ENCODE results near the gene CBX2. TPM values are rescaled to one million over a fixed set of nuclear protein-coding genes. Genes with fewer than 3 reads are reported as not detected.

The CBX2 gene
- total RNA-seq, 3 donors from 2014 or later (not counting 1 experiment from before 2014, with no cell fraction given), result 0.18 to 1.3 TPM; not detected in 1

- Histone ChIP-seq H3K27ac (ENCODE audit: low read length) (no peak overlapping the region), H3K36me3 (ENCODE audit: control insufficient read depth, insufficient read depth, low read length) (no peaks in the 10 kb centered on the region), H3K4me3 (ENCODE audit: low read length) (no peak overlapping the region), H3K4me1 (ENCODE audit: control insufficient read depth, insufficient read depth, low read length) (peaks cover 30% of the 10 kb centered on the region), H3K27me3 (ENCODE audit: control insufficient read depth, insufficient read depth, low read length) (peaks cover 7% of the 10 kb centered on the region), H3K9me3 (ENCODE audit: control insufficient read depth, insufficient read depth, low read length) (no peaks in the 10 kb centered on the region)
- Mint-ChIP-seq H3K9me3 (no peaks in the 10 kb centered on the region), H3K4me1 (peaks cover 13 to 17% of the 10 kb centered on the region in 2 donors), H3K36me3 (no peaks in the 10 kb centered on the region), H3K27ac (no peak overlapping the region), H3K4me3 (no peak overlapping the region), H3K27me3 (ENCODE audit: low read depth in 2 of 2) (peaks cover 20 to 28% of the 10 kb centered on the region in 2 donors)
- no peak for DNase-seq
- no peak for ATAC-seq
- TF ChIP-seq CTCF (IDR thresholded peaks at IDR 0.05), result no peak
- intact Hi-C loops (cut with micrococcal nuclease), result no loop called here
- 90% methylated on average over 25 of the region's 26 CpGs for WGBS (ENCODE audit: insufficient coverage)
These were observed 49.1 kb downstream of the CBX2 start for GRCh38 chr17:79826841-79827578.

GRCh38 chr17:79829004-79829403 is 51.1 kb downstream of the CBX2 start:
- H3K36me3 Mint-ChIP-seq, result no peaks in the 10 kb centered on the region
- H3K4me1 Mint-ChIP-seq, result peaks cover 19 to 22% of the 10 kb centered on the region in 2 donors
- WGBS (ENCODE audit: insufficient coverage), result 94% methylated on average over 2 of the region's 2 CpGs
- DNase-seq, result no peak
- ATAC-seq, result no peak
- Histone ChIP-seq H3K9me3 (ENCODE audit: control insufficient read depth, insufficient read depth, low read length) (no peaks in the 10 kb centered on the region), H3K4me1 (ENCODE audit: control insufficient read depth, insufficient read depth, low read length) (peaks cover 44% of the 10 kb centered on the region), H3K4me3 (ENCODE audit: low read length) (no peak overlapping the region), H3K27ac (ENCODE audit: low read length) (no peak overlapping the region), H3K36me3 (ENCODE audit: control insufficient read depth, insufficient read depth, low read length) (peaks cover 7% of the 10 kb centered on the region), H3K27me3 (ENCODE audit: control insufficient read depth, insufficient read depth, low read length) (peaks cover 7% of the 10 kb centered on the region)
- H3K9me3 Mint-ChIP-seq, result no peaks in the 10 kb centered on the region
- no peak for TF ChIP-seq CTCF (IDR thresholded peaks at IDR 0.05)
- H3K4me3 Mint-ChIP-seq, result no peak overlapping the region
- intact Hi-C loops (cut with micrococcal nuclease), result no loop called here
- no peak overlapping the region for H3K27ac Mint-ChIP-seq
- H3K27me3 Mint-ChIP-seq (ENCODE audit: low read depth in 2 of 2), result peaks cover 10 to 22% of the 10 kb centered on the region in 2 donors

GRCh38 chr17:79829457-79829856 is 51.5 kb downstream of the CBX2 start:
- no peaks in the 10 kb centered on the region for H3K9me3 Mint-ChIP-seq
- H3K36me3 Mint-ChIP-seq, result no peaks in the 10 kb centered on the region
- no peak overlapping the region for H3K4me3 Mint-ChIP-seq

More at GRCh38 chr17:79829457-79829856, 51.5 kb downstream of the CBX2 start:
- Mint-ChIP-seq H3K27me3 (ENCODE audit: low read depth in 2 of 2) (peaks cover 8 to 18% of the 10 kb centered on the region in 2 donors), H3K4me1 (peaks cover 20 to 21% of the 10 kb centered on the region in 2 donors), H3K27ac (no peak overlapping the region)
- peaks cover 8% of the 10 kb centered on the region for H3K36me3 ChIP-seq (ENCODE audit: control insufficient read depth, insufficient read depth, low read length)
- H3K4me3 ChIP-seq (ENCODE audit: low read length), result no peak overlapping the region
- 88% methylated on average over 2 of the region's 2 CpGs for WGBS (ENCODE audit: insufficient coverage)
- TF ChIP-seq CTCF (IDR thresholded peaks at IDR 0.05), result no peak
- intact Hi-C loops (cut with micrococcal nuclease), result no loop called here
- H3K27me3 ChIP-seq (ENCODE audit: control insufficient read depth, insufficient read depth, low read length), result peaks cover 4% of the 10 kb centered on the region
- DNase-seq, result no peak
- H3K27ac ChIP-seq (ENCODE audit: low read length), result no peak overlapping the region
- H3K9me3 ChIP-seq (ENCODE audit: control insufficient read depth, insufficient read depth, low read length), result no peaks in the 10 kb centered on the region
- H3K4me1 ChIP-seq (ENCODE audit: control insufficient read depth, insufficient read depth, low read length), result peaks cover 44% of the 10 kb centered on the region
- ATAC-seq, result no peak
